Measurements from ENCODE around the gene ORAI3. TPM values are rescaled to one million over a fixed set of nuclear protein-coding genes. Genes with fewer than 3 reads are reported as not detected.
A peak's percentile ranks its signal among the peaks of the same experiment; 100 is the strongest.

Gene ORAI3
- total RNA-seq, 1 donor from 2014 or later: 25.2 TPM

- no peaks in the 10 kb centered on the region for H3K9me3 Mint-ChIP-seq (ENCODE audit: unreplicated experiment)
- no peaks in the 10 kb centered on the region for H3K27me3 Mint-ChIP-seq (ENCODE audit: unreplicated experiment)
- DNase-seq (ENCODE audit: extremely low spot score, unreplicated experiment): no peak
- TF ChIP-seq, protein P1, sequence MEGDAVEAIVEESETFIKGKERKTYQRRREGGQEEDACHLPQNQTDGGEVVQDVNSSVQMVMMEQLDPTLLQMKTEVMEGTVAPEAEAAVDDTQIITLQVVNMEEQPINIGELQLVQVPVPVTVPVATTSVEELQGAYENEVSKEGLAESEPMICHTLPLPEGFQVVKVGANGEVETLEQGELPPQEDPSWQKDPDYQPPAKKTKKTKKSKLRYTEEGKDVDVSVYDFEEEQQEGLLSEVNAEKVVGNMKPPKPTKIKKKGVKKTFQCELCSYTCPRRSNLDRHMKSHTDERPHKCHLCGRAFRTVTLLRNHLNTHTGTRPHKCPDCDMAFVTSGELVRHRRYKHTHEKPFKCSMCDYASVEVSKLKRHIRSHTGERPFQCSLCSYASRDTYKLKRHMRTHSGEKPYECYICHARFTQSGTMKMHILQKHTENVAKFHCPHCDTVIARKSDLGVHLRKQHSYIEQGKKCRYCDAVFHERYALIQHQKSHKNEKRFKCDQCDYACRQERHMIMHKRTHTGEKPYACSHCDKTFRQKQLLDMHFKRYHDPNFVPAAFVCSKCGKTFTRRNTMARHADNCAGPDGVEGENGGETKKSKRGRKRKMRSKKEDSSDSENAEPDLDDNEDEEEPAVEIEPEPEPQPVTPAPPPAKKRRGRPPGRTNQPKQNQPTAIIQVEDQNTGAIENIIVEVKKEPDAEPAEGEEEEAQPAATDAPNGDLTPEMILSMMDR (IDR thresholded peaks at IDR 0.05): no peak
- peak overlapping the region; percentile 100 for H3K4me3 Mint-ChIP-seq (ENCODE audit: unreplicated experiment)
- peaks cover 12% of the 10 kb centered on the region for H3K4me1 Mint-ChIP-seq (ENCODE audit: unreplicated experiment)
- H3K36me3 Mint-ChIP-seq (ENCODE audit: unreplicated experiment): peaks cover 4% of the 10 kb centered on the region
- peak overlapping the region; percentile 100 for H3K27ac Mint-ChIP-seq (ENCODE audit: unreplicated experiment)
Measured at GRCh38 chr16:30921459-30921747, 27.5 kb upstream of the ORAI3 start.

DNA sequence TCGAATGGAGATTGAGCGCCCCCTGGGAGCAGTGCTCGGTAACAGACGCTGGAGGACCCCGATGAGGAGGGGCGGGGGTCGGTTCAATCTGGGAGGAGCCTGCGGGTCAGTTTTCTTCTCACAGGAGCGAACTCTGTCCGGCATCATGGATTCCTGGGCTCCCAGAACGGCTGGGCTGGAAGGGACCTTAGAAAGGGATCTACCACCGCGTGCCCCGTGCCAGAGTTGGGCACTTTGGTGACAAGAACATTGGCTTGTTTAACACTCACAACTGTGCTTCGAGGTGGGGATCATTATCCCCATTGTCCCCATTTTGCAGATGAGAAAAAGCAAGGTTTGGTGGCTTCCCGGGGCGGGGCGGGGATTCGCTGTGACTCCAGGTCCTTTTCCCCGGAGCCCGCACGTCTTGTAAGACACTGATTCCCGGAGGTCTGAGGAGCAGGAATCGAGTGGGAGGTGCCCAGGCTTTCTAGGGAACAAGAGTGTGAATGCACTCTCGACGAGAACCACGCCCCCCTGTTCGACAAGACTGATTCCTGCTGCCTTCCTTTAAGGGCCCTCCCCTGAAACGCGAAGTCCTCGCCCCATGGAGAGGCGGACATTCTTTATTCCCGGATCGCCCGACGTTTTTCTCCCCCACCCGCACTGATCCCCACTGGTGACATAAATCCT is 27.0 kb upstream of the ORAI3 start:
- H3K27ac Mint-ChIP-seq (ENCODE audit: unreplicated experiment): peak overlapping the region; percentile 100
- H3K4me1 Mint-ChIP-seq (ENCODE audit: unreplicated experiment): peaks cover 12% of the 10 kb centered on the region
- no peaks in the 10 kb centered on the region for H3K27me3 Mint-ChIP-seq (ENCODE audit: unreplicated experiment)

DNA sequence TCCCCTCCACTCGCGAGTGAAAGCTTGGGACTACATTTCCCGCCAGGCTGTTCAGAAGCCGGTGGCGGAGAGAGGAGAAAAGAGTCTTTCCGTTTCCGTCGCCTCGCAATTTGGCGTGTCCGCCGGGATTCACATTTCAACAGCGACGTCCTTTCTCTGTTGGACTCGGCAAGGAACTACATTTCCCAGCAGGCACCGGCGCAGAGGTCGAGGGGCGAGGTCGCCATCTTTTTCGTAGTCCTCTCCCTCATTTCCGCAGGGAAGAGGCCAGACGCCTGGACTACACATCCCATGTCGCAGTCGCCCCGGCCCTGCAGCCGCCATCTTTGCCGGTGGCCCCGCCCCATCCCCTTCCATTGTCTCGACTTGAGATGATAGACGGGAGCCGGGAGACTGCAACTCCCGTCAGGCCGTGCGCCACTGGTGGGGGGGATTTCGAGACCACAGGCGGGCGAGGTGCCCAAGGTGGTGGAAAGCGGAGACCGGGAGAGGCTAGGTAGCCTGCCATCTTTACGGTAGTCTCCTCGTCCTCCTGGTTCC is 26.4 kb upstream of the ORAI3 start:
- Mint-ChIP-seq H3K4me1 (ENCODE audit: unreplicated experiment) (peaks cover 12% of the 10 kb centered on the region), H3K27me3 (ENCODE audit: unreplicated experiment) (no peaks in the 10 kb centered on the region), H3K9me3 (ENCODE audit: unreplicated experiment) (no peaks in the 10 kb centered on the region), H3K27ac (ENCODE audit: unreplicated experiment) (peak overlapping the region; percentile 100), H3K36me3 (ENCODE audit: unreplicated experiment) (peaks cover 4% of the 10 kb centered on the region), H3K4me3 (ENCODE audit: unreplicated experiment) (peak overlapping the region; percentile 100)
- TF ChIP-seq, protein P1 (IDR thresholded peaks at IDR 0.05): no peak
- peak; percentile 100 for DNase-seq (ENCODE audit: extremely low spot score, unreplicated experiment)

More for the DNA sequence above, 27.0 kb upstream of the ORAI3 start:
- TF ChIP-seq, protein P1 (IDR thresholded peaks at IDR 0.05): peak; percentile 92
- Mint-ChIP-seq H3K36me3 (ENCODE audit: unreplicated experiment) (peaks cover 4% of the 10 kb centered on the region), H3K4me3 (ENCODE audit: unreplicated experiment) (peak overlapping the region; percentile 100), H3K9me3 (ENCODE audit: unreplicated experiment) (no peaks in the 10 kb centered on the region)
- DNase-seq (ENCODE audit: extremely low spot score, unreplicated experiment): peak; percentile 97

GRCh38 chr16:30922960-30923535 is 25.8 kb upstream of the ORAI3 start:
- no peaks in the 10 kb centered on the region for H3K9me3 Mint-ChIP-seq (ENCODE audit: unreplicated experiment)
- peaks cover 12% of the 10 kb centered on the region for H3K4me1 Mint-ChIP-seq (ENCODE audit: unreplicated experiment)
- TF ChIP-seq, protein P1 (IDR thresholded peaks at IDR 0.05): no peak
- peak overlapping the region; percentile 100 for H3K27ac Mint-ChIP-seq (ENCODE audit: unreplicated experiment)
- H3K36me3 Mint-ChIP-seq (ENCODE audit: unreplicated experiment): peaks cover 4% of the 10 kb centered on the region
- DNase-seq (ENCODE audit: extremely low spot score, unreplicated experiment): peak; percentile 99
- H3K4me3 Mint-ChIP-seq (ENCODE audit: unreplicated experiment): peak overlapping the region; percentile 100
- no peaks in the 10 kb centered on the region for H3K27me3 Mint-ChIP-seq (ENCODE audit: unreplicated experiment)

DNA sequence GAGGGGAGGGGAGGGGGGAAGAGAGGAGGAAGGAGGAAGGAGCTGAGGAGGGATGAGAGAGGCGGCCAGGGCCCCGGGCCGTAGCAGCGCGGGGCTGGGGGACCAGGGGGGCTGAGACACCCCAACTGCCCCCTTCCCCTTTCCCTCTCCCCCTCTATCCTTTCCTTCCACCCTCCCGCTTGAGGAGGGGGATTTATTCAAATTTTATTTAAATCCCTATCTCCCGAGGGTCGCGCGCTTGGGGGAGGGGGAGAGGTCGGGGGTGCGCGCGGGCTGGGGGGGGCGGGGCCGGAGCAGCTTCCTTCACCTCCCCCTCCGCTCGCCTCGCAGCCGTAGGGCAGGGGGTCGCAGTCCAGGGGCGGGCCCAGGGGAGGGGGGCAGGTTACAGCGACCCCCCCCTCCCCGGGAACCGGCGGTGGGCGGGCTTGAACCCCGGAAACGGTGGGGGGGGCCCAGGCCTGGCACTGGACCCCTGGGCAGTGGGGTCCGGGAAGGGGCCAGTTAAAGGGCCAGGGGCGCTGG is 25.3 kb upstream of the ORAI3 start, which contains the start of gene FBXL19:
Gene FBXL19 (plus strand): TSS at position 19 of the 522 bp plus-strand sequence. CDS start 2,183 bp downstream, outside the sequence.
- H3K4me3 Mint-ChIP-seq (ENCODE audit: unreplicated experiment): peak within 1 kb of the TSS; percentile 100

More for the DNA sequence above, 25.3 kb upstream of the ORAI3 start, which contains the start of gene FBXL19:
- Mint-ChIP-seq H3K4me1 (ENCODE audit: unreplicated experiment) (peaks cover 12% of the 10 kb centered on the region), H3K9me3 (ENCODE audit: unreplicated experiment) (no peaks in the 10 kb centered on the region), H3K27ac (ENCODE audit: unreplicated experiment) (peak within 1 kb of the TSS; percentile 100), H3K27me3 (ENCODE audit: unreplicated experiment) (no peaks in the 10 kb centered on the region), H3K36me3 (ENCODE audit: unreplicated experiment) (peaks cover 4% of the 10 kb centered on the region)
- DNase-seq (ENCODE audit: extremely low spot score, unreplicated experiment): no peak
- TF ChIP-seq, protein P1 (IDR thresholded peaks at IDR 0.05): no peak

All from osteocyte (in vitro differentiated cells).